Spleen (tissue), 7 donors: ENCODE data around the gene ZNF839.

Source experiments
- CTCF ChIP-seq, 11 experiments: fragments of 200-600 bp in 7 of 11; fragments of 450-650 bp in 4 of 11; sonication (generic) in 4 of 11; IDR thresholded peaks in 8 of 11; conservative IDR thresholded peaks in 3 of 11; 1 replicate in 7 of 11; 2 replicates in 4 of 11; pipeline versions ENCODE4 v1.4.0 to v1.8.0; 2016 to 2021; ENCODE audit warnings: antibody characterized with exemption in 11 of 11, inconsistent platforms in 4 of 11, mild to moderate bottlenecking in 1 of 11
- POLR2A ChIP-seq, 3 donors: fragments of 450-650 bp; IDR thresholded peaks; one replicate each; pipeline ENCODE4 v1.5.1; 2017; ENCODE audit warnings: antibody characterized with exemption in 3 of 3, mild to moderate bottlenecking in 1 of 3
- donor health status: DM: no; HTN: no; CAD: no; lungs with moderate emphysema.
- donor health status: DM: no; HTN: no; CAD: no.
- donor health status: DM: no; HTN: no; CAD: no.

GRCh38 chr14:102320671-102321455 lies 1.3 kb downstream of the ZNF839 start:
- TF ChIP-seq CTCF (IDR thresholded peaks at IDR 0.05 in 8 of 11, conservative IDR thresholded peaks at IDR 0.05 in 3 of 11) (no peak), POLR2A (IDR thresholded peaks at IDR 0.05) (no peak)
